Osteoblast (primary cell): ENCODE measurements around the gene INCA1. TPM values are rescaled to one million over a fixed set of nuclear protein-coding genes. Genes with fewer than 3 reads are reported as not detected.
A peak's percentile ranks its signal among the peaks of the same experiment; 100 is the strongest.

Source experiments
- DNase-seq: peaks from one replicate; pipeline ENCODE4 v3.0.0; 2011; ENCODE audit warnings: low spot score, mixed read lengths; ENCODE audit not compliant: insufficient read length; ENCODE audit errors: missing footprints
- H2AFZ ChIP-seq: 2 replicates; pipeline ENCODE4 v1.6.0; 2011; ENCODE audit warnings: mild to moderate bottlenecking, low read length
- H3K27ac ChIP-seq: 2 replicates; pipeline ENCODE4 v1.5.1; 2011; ENCODE audit warnings: mild to moderate bottlenecking, low read depth, low read length, moderate library complexity
- H3K27me3 ChIP-seq: 2 replicates; pipeline ENCODE4 v1.6.0; 2012; ENCODE audit warnings: mild to moderate bottlenecking, control low read depth, inconsistent platforms, low read length, moderate library complexity; ENCODE audit not compliant: insufficient read depth
- H3K36me3 ChIP-seq: 2 replicates; pipeline ENCODE4 v1.5.1; 2011; ENCODE audit warnings: mild to moderate bottlenecking, low read length, control low read depth, moderate library complexity; ENCODE audit not compliant: insufficient read depth
- H3K4me1 ChIP-seq: 2 replicates; pipeline ENCODE4 v1.5.1; 2011; ENCODE audit warnings: mild to moderate bottlenecking, low read length, control low read depth, moderate library complexity; ENCODE audit not compliant: insufficient read depth
- H3K4me2 ChIP-seq: 2 replicates; pipeline ENCODE4 v1.6.0; 2011; ENCODE audit warnings: mild to moderate bottlenecking, low read length; ENCODE audit not compliant: insufficient read depth
- H3K4me3 ChIP-seq: fragments of 200-600 bp; sonication (generic); 3 replicates; pipeline ENCODE4 v1.5.1; 2012; ENCODE audit warnings: mild to moderate bottlenecking, low read length, inconsistent platforms; ENCODE audit not compliant: insufficient read depth
- H3K79me2 ChIP-seq: 2 replicates; pipeline ENCODE4 v1.6.0; 2012; ENCODE audit warnings: mild to moderate bottlenecking, low read length, control low read depth, inconsistent platforms; ENCODE audit not compliant: insufficient read depth
- H3K9me3 ChIP-seq: 2 replicates; pipeline ENCODE4 v1.5.1; 2011; ENCODE audit warnings: low read depth, low read length, control low read depth
- H4K20me1 ChIP-seq: 2 replicates; pipeline ENCODE4 v1.6.0; 2012; ENCODE audit warnings: mild to moderate bottlenecking, low read length, control low read depth; ENCODE audit not compliant: insufficient read depth
- total RNA-seq: library from RNA; depleted of rRNA; stranded (reverse); fragments of >200 nt; gene quantifications from 2 replicates; pipeline ENCODE4 v1.2.3, GENCODE V29; 2012
- TF ChIP-seq, protein P1 (sequence below): IDR thresholded peaks from 2 replicates; pipeline ENCODE4 v1.5.1; 2011; ENCODE audit warnings: mild to moderate bottlenecking, low read depth, low read length, moderate library complexity; ENCODE audit errors: extremely low read depth

INCA1 gene
- total RNA-seq, 1 donor = 0.36 TPM

DNA sequence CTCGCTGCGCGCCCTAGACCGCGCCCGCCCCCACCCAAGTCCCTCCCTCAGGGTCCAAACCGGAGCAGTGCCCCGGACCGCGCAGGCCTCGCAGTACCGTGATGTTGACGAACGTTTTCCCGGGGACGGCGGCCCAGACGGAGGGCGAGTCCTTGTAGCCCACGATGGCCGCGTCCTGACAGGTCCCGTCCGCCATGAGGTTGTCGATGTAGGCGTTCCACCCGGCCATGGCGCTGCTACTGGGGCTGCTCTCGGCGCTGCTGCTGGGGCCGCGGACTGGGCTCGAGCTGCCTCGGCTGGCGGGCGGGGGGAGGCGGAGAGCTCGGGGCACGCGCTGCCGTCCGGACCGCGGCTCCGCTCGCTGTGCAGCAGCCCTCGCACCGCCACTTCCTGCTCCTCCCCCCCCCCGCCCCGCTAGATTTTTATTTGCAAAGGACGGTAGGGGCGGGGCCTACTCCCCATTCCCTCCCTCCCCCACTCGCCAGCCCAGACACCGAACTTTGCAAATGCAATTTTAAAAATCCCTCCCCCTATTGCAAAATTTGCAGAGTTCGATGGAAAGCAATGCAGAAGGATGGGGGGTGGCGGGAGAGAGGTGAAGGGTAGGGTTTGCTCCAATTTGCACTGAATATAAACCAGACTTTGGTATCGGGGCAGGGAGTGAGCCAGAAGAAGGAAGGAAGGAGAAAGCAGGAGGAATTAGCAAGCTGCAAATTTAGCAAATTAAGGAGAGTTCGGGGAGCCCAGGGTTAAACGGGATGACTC, 49.0 kb downstream of the INCA1 start, which contains the start of gene PFN1:
Gene PFN1, minus strand, starts transcription at position 365 of the 765 bp plus-strand sequence. Its CDS starts 136 bp downstream, at position 229.
- H4K20me1 ChIP-seq = peaks cover 45% of the 10 kb centered on the region
- H3K4me2 ChIP-seq = peak within 1 kb of the TSS; percentile 97
- peaks cover 48% of the 10 kb centered on the region for H3K4me1 ChIP-seq
- TF ChIP-seq, protein P1, sequence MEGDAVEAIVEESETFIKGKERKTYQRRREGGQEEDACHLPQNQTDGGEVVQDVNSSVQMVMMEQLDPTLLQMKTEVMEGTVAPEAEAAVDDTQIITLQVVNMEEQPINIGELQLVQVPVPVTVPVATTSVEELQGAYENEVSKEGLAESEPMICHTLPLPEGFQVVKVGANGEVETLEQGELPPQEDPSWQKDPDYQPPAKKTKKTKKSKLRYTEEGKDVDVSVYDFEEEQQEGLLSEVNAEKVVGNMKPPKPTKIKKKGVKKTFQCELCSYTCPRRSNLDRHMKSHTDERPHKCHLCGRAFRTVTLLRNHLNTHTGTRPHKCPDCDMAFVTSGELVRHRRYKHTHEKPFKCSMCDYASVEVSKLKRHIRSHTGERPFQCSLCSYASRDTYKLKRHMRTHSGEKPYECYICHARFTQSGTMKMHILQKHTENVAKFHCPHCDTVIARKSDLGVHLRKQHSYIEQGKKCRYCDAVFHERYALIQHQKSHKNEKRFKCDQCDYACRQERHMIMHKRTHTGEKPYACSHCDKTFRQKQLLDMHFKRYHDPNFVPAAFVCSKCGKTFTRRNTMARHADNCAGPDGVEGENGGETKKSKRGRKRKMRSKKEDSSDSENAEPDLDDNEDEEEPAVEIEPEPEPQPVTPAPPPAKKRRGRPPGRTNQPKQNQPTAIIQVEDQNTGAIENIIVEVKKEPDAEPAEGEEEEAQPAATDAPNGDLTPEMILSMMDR = no peak
- peak within 1 kb of the TSS; percentile 96 for H3K4me3 ChIP-seq
- no peaks in the 10 kb centered on the region for H3K9me3 ChIP-seq
- H3K79me2 ChIP-seq = peaks cover 49% of the 10 kb centered on the region
- H3K27ac ChIP-seq = peak within 1 kb of the TSS; percentile 83
- peak; percentile 99 for DNase-seq
- H3K27me3 ChIP-seq = no peaks in the 10 kb centered on the region
- peaks cover 35% of the 10 kb centered on the region for H3K36me3 ChIP-seq
- H2AFZ ChIP-seq = peak within 1 kb of the TSS; percentile 85

DNA sequence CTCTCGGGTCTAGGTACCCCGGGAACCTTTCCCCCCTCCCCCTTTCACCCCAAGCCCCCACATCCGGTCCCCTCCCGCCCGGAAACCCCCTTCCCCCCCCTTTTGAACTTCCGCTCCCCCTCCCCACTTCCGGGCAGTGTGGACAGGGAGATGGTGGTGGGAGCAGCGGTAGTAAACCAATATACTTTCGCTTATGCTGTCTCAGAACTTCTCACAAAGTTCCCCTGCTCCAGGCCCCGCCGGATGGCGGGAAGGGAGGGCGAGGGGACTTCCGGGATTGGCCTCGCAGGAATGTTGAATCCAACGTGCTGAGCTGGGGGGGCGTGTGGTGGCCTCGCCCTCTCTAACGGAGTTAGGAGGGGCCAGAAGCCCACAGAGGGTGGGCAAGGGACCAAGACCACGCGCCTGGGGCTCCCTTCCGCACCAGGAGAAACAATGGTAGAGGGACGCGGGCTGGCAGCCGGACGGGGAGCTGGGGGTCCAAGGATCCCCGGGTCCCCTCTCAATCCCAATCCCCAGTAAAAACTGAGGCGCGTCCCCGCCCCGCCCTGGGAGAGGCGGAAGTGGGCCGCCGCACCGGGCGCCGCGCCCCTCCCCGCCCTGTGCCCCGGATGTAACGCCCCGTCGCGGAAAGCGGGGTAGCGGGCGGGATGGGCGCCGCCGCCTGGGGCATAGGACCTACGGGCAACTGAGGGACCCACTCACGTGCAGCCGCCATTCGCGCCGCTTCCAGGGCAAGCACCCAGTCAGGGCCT, 49.7 kb downstream of the INCA1 start:
- peak overlapping the region; percentile 83 for H3K27ac ChIP-seq
- TF ChIP-seq, protein P1 = no peak
- peak overlapping the region; percentile 96 for H3K4me3 ChIP-seq
- peaks cover 42% of the 10 kb centered on the region for H3K36me3 ChIP-seq
- H3K27me3 ChIP-seq = no peaks in the 10 kb centered on the region
- peaks cover 41% of the 10 kb centered on the region for H3K4me1 ChIP-seq
- peak; percentile 92 for DNase-seq
- H3K4me2 ChIP-seq = peak overlapping the region; percentile 92
- H3K9me3 ChIP-seq = no peaks in the 10 kb centered on the region
- H3K79me2 ChIP-seq = peaks cover 57% of the 10 kb centered on the region
- H2AFZ ChIP-seq = peak overlapping the region; percentile 15
- H4K20me1 ChIP-seq = peaks cover 52% of the 10 kb centered on the region

DNA sequence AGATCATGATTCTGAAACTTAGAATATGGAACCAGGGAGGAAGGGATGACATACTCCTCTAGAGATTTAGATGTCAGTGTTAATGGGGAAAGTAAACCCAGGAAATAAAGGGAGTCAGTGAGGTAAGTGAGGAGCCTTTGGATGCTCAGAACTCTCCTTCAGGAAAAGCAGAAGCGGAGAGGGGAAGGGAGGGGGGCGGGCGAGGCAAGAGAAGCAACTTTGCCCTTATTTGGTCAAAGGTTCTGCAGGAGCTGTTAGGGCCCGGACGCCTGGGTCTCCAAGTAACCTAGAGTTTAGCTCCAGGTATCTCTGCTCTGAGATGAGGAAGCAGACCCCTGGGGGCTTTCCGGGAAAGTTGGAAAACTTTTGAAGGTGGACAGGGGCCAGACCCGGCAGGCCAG, 50.3 kb downstream of the INCA1 start:
- H3K36me3 ChIP-seq = peaks cover 48% of the 10 kb centered on the region
- peaks cover 57% of the 10 kb centered on the region for H4K20me1 ChIP-seq
- H3K4me2 ChIP-seq = peak overlapping the region; percentile 92
- H3K27me3 ChIP-seq = no peaks in the 10 kb centered on the region
- no peaks in the 10 kb centered on the region for H3K9me3 ChIP-seq
- TF ChIP-seq, protein P1 = no peak
- peaks cover 63% of the 10 kb centered on the region for H3K79me2 ChIP-seq
- DNase-seq = peak; percentile 84
- peaks cover 42% of the 10 kb centered on the region for H3K4me1 ChIP-seq
- peak overlapping the region; percentile 96 for H3K4me3 ChIP-seq
- H2AFZ ChIP-seq = no peak overlapping the region
- peak overlapping the region; percentile 83 for H3K27ac ChIP-seq
